ENCODE data around the gene TM7SF2. TPM values are rescaled to one million over a fixed set of nuclear protein-coding genes. Genes with fewer than 3 reads are reported as not detected.

Gene TM7SF2
- total RNA-seq = 12.8 and 28.2 TPM in 2 replicates

DNA sequence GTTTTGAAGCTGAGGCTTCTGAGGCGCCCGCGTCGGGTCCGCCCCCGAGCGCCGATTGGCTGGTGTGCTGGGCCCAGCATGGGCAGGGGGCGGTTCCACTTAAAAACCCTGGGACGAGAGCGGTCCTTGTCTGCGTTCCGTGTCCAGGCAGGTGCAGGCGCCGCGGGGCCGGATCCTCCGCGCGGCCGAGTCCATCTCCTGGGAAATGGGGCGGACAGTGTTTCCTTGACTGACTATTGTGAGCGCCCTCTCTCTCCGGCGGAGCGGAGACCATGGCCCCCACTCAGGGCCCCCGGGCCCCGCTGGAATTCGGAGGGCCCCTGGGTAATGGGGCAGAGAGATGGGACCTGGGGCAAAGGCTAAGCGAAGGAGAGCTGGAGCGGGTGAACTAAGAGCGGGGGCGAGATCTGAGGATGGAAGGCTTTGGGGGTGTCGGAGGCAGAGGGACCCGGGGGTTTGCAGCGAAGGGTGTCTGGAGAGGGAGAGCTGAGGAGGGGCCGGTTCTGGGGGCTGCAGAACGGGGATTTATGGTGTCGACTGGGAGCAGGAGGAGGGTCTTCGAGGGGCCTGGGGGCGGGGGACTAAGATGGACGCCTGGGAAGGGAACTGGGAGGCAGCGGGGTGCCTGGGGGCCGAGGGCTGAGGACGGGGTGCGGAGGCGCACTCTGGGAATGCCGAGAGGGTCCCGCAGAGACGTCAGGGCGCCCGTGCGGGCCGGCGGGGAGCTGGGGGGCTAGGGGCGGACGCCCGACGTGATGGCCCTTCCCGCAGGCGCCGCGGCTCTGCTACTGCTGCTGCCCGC lies at the start of gene TM7SF2:
Gene TM7SF2 (plus strand): TSS at position 129 of the 802 bp plus-strand sequence. CDS start 144 bp downstream, at position 273.
- no peak for DNase-seq (ENCODE audit: extremely low read depth, low read depth, low spot score)

DNA sequence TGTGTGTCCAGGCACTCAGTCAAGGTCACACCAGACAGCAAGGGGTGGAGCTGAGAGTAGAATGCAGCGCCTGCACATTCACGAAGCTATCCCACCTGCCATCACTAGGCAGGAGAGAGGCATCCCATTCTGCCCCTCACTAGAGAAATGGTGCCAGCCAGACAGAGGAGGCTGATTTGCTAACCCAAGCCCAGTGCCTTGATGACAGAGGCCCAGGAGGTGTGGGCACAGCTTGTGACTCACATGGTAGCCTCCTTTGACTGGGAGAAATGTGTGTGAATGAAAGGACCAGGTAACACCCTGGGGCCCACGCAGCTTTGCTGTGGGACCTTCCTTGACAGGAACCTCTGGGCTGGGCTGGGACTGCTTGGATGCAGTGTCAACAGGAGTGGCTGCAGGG lies 48.1 kb upstream of the TM7SF2 start:
- DNase-seq (ENCODE audit: extremely low read depth, low read depth, low spot score) = no peak

DNA sequence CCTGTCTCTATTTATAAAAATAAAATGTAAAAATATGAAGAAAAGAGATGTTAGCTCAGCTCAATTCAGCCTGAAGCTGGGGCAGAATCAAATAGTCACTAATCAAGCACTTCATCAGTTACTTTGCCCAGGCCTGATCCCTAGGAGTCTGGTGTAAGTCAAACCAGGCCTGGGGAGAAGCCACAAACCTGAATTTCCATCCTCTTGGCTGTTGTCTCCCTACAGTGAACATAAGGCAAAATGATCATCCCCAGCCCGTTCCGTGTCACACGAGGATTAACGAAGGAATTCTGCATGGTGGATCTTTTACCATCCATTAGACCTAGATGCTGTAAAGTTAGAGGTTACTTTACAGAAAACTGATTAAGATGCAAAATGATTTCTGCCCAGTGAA lies 46.8 kb upstream of the TM7SF2 start:
- no peak for DNase-seq (ENCODE audit: extremely low read depth, low read depth, low spot score)

DNA sequence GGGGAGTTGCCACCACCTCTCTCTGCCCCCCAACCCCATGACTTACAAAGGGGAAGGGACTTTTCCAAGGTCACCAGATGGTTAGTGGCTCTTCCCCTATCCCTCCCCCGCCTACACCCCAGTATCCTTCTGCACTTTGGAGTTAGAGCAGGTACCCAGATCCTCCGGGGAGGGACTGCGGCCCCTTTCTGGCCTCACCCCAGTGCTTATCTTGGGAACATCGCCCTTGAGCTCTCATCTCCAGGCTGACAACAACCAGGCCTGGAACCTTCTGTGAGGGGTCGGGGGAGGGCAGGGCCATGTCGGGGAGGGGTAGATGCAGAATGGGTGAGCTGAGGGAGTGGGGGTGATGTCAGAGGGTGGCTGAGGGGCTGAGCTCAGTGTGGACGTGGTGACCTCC lies 45.8 kb upstream of the TM7SF2 start:
- no peak for DNase-seq (ENCODE audit: extremely low read depth, low read depth, low spot score)

DNA sequence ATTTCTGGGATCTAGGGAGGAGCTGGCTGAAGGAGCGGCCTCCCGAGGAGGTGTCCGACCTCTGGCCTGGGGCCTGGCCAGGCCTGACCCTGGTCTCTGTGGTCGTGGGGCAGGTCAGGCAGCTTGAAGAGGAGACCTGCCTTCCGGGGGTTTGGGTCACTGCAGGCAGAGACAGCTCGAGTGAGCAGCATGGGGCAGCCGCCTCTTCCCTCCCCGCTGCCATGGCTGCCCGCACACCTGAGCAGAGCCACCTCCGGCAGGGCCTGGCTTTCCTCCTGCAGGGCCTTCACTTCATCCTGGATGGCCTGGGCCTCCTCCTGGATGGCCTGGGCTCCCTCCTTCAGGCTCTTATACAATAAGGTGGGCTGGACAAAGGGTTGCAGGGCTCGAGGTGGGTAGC lies 45.4 kb upstream of the TM7SF2 start:
- DNase-seq (ENCODE audit: extremely low read depth, low read depth, low spot score) = no peak

DNA sequence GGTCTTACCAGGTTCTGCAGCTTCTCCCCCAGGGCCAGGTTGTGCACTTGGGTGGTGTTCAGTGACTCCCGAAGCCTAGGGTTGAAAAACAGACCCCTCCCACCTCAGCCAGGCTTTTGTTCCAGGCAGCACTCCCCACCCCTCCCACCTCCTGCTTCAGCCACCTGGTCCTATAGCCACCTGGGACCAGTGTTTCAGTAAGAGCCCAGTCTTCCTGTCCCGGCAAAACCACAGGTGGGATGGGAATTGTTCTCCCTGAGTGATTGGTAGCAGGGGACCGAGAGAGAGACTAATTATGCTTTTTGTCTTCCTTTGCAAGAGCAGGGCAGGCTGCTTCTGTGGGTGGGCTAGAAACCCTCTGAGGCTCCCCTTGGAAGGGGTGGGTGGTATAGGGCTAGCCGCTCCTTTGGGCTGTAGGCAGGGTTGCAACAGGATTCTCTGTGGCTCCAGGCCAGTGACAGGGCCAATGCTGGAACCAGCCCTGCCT lies 44.8 kb upstream of the TM7SF2 start:
- DNase-seq (ENCODE audit: extremely low read depth, low read depth, low spot score) = no peak

DNA sequence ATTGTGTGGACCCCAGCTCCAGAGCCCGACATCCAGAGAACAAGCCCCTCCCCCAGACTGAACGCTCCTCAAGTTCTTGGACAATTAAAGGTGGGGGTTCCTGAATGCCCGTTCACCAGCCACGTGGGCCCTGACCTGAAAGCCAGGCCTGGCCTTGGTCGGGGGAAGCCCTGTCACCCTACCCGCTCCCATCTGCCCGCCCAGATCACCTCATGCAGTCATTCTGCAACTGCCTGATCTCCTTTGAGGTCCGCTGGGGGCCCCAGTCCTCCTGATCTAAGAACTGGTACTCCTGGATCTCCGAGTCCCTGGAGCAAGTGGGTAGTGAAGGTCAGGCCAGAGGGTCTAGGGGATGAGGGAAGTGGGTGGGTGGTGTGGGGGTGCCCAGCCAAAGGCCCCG lies 44.2 kb upstream of the TM7SF2 start:
- DNase-seq (ENCODE audit: extremely low read depth, low read depth, low spot score) = no peak

DNA sequence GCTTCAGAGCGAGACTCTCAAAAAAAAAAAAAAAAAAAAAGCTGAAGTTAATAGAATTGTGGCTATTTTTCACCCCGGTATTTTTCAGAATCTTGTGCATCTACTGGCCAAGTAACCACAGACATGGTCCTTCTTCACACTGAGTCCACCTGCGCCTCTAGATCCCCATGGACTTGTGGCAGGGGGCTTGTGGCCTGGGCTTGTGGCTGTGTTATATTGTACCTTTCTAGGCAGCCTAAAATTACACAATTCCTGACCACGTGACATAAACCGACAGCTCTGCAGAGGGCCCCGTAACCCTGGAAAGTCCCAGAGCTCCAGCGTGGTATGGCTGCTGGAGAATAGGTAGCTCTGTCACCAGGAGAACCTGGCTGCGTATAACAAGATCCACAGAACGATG lies 42.5 kb upstream of the TM7SF2 start:
- no peak for DNase-seq (ENCODE audit: extremely low read depth, low read depth, low spot score)

DNA sequence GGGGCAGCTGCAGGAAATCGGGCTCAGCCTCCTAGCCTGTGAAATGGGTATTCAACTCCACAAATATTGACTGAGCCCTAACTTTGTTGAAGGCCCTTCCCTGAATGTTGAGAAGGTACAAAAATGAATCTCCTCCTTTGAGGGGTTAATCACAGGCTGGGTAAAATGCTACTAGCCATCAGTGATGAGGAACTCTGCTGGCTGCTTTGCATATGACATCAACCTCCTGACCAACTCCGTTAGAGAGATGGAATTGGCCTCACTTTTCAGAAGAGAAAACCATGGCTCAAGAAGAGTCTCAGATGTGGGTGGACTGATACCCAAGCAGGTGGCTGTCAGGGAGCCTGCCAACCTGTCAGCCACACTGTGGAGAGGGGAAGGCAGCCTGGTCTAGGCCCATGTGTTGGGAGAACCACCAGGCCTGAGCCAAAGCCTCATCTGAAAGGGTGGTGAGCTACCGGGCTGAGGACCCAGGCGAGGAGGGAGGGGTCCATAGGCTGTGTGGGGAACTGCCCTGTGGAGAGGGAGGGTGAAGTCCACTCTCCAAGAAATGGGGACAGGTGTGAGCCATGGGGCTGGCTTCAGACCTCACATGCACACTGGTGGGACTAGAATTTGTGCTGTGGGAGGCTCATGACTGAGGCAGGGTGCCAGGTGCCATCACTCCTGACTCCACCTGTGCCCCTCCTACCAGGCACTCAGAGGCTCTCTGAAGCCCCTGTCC lies 39.6 kb upstream of the TM7SF2 start:
- DNase-seq (ENCODE audit: extremely low read depth, low read depth, low spot score) = no peak

DNA sequence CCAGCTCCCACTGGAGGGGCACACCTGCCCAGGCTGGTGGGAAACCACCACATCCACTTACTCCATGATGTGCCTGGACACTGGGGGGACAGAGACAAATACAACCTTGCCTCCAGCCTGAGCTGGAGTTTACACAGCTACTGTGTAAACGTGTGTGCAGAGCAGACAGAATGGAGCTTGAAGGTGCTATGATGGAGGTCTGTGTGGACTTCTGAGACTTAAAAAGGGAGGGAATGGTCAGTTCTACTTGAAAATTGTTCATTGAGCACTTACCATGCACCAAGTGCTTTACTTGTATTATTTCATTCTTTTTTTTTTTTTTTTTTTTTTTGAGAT lies 39.1 kb upstream of the TM7SF2 start:
- no peak for DNase-seq (ENCODE audit: extremely low read depth, low read depth, low spot score)

DNA sequence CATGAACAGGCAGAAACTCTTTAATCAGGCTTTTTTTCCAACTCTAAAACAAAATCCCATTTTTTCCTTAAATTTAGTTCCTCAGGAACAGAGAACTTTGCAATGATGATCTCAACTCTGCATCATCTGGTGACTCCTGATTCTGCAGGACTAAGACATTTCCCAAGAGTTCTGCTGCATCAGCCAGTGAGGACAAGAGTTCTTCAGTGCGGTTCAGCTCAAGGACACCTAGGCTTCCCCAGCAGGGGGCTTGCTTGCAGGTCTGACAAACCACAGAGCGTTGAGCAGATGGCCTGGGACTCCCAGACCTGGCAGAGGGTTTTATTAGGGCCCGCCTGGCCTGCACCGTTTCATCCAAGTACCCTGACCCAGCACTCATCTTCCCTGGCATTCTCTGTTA lies 34.2 kb upstream of the TM7SF2 start:
- DNase-seq (ENCODE audit: extremely low read depth, low read depth, low spot score) = no peak

DNA sequence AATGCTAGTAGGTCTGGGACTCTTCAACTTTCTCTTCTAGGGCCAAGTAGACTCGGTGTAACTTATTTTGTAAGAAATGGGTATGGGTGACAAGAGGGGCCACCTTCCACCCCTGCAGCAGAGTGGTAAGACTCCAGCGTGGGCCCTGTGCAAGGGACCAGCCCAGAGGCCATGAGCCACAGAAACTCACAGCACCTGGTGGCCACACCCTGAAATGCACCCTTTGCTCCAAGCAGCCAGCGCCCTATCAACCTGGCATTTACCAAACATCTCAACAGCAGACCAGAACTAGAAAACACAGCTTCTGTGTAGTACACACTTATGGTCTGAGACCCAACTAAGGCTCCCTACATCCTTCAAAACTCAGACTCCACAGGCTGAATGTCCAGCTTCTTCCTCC lies 33.5 kb upstream of the TM7SF2 start:
- DNase-seq (ENCODE audit: extremely low read depth, low read depth, low spot score) = no peak

DNA sequence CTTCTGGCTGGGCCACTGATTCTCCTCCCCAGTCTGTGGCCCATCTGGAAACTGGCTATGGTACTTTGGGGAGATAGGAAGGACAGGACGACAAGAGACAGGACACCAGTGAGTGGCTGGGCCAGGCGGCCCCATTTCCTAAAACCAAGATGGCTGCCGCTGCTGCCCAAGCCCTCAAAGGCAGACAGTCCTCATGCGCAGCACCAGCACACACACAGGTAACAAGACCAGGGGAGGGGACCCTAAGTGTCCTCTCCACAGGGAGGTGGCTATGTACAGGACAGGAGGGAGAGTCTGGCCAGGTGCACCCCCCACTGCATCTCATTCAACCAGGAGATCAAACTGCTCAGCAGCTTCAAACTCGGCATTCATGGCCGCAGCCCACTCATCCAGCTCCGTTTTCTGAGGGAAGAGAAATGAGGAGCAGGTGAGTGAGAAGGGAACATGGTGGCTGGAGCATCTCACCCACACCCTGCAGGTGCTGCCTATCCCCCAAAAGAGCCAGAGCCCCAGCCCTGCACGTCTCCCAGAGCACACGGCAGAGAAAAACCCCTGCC lies 32.8 kb upstream of the TM7SF2 start:
- no peak for DNase-seq (ENCODE audit: extremely low read depth, low read depth, low spot score)

DNA sequence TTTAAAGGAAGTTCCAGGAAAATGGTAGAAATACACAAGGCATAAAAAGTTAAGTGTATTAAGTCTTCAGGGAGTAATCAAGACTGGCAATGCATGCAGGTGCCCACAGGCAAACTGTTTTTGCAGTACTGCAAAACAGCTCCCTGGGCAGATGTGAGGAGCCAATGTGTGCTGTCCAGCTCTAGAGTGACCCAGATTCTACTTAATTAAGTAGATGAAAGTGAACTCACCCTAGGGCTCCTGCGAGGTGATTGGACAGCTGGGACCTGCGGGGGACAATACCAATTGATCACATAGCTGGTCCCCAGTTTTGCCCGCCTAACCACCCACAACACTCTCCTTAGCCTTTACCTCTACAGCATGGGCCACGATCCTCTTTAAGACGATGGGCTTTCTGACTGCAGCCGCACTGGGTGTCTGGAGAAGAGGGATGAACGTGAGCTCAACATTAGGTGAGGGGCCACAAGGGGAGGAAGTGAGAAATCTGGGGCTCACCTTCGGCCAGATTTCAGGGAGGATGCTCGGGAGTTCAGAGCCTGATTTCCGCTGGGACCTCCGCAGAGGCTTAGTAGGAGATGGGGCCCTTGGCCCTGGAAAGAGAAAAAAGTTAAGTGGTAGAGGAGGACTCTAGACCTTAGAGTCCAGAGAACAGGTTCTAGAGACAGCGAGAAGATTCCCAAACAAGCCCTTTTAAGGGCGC lies 28.4 kb upstream of the TM7SF2 start:
- DNase-seq (ENCODE audit: extremely low read depth, low read depth, low spot score) = no peak

DNA sequence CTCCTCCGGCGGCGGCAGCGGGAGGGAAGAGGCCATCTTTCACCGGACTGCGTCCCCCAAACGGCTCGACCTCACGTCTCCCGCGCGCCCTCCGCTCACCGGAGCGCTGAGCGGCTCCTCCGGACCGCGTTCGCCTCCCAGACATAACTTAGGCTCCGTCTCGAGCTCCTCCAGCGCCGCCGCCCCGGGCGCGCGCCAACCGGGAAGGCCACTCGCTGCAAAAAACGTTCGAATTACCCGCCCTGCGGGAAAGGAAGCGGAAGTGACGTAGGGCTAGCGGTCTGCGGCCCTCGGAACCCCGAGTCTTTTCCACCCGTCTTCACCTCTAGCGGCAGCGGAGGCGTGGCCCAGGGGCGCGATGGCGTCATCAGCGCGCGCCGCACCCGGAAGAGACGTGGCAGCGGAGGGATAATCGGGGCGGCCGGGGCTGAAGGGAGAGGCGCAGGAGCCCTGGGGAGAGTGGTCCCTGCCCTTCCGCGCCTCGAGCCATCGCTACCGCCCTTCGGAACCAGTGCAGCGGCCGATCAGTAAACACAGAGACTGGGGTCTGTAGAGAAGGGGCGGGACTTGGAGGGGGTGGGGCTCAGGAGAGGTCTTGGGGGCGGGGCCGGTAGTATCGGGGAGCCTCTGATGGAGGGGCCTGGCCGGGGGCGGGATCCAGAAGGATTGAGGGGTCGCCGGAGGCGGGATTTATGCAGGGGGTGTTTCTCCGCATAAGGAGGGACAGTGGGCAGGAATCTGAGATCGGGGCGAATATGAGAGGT lies 27.7 kb upstream of the TM7SF2 start, which contains the start of the genes CDCA5 and ZFPL1:
Gene CDCA5 (minus strand): TSS at position 207 of the 764 bp plus-strand sequence. CDS start 62 bp downstream, at position 145.
Gene ZFPL1 (plus strand): TSS at position 389 of the 764 bp plus-strand sequence. CDS start 477 bp downstream, outside the sequence.
- peak; percentile 39 for DNase-seq (ENCODE audit: extremely low read depth, low read depth, low spot score)

DNA sequence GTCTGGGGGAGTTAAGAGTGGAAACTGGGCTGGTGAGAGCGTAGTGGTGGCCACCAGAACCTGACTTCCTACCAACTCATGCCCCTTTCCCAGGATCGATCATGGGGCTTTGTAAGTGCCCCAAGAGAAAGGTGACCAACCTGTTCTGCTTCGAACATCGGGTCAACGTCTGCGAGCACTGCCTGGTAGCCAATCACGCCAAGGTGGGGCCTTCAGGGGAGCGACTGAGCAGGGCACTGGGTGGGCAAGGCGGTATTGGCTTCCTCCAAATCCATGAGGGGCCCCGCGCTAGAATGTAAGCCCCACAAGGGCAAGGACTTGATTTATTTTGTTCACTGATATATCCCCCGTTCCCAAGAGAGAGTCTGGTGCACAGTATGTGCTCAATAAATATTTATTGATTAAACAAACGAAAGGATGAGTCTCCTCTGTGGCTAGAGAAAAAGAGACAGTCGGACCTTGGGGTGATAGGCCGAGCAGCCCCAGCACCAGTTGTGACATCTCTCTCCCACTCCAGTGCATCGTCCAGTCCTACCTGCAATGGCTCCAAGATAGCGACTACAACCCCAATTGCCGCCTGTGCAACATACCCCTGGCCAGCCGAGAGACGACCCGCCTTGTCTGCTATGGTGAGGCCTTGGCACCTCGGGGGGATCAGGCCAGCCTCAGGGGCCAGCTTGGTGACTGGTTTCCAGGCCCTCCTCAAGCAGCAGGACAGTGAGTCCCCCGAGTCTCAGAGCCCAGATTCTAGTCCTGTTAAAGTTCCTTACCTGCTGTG lies 26.9 kb upstream of the TM7SF2 start:
- no peak for DNase-seq (ENCODE audit: extremely low read depth, low read depth, low spot score)

DNA sequence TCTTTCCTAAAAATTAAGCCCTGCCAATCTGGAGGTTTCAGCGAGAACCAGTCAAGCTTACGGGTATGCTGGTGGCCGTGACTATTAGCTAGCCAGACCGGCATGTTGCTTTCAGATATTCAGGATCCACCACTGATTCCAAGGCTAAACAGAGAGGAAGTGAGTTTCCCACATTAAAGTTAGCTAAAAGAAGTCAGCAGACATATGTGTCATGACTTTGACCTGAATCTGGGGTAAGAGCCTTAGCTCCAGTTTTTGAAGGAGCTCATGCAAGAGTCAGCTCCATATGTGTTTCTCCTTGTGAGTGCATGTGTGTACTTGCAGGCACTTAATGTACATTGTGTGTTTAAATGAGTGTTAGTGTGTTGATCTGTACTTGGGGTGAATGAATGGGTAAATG lies 26.2 kb upstream of the TM7SF2 start:
- no peak for DNase-seq (ENCODE audit: extremely low read depth, low read depth, low spot score)

DNA sequence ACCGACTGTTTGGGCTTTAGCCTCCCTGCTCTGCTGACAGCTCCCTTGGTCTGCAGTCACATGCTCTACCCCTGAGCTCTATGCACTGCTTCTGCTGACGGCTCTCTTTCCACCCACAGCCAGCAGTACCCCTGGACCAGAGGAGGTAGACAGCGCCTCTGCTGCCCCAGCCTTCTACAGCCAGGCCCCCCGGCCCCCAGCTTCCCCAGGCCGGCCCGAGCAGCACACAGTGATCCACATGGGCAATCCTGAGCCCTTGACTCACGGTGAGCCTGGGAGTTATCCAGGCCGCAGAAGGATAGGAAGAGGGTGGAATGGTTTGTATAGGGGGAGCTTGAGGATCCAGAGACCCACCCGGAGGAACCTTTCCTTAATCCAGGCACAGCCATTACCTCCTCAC lies 24.9 kb upstream of the TM7SF2 start:
- no peak for DNase-seq (ENCODE audit: extremely low read depth, low read depth, low spot score)

DNA sequence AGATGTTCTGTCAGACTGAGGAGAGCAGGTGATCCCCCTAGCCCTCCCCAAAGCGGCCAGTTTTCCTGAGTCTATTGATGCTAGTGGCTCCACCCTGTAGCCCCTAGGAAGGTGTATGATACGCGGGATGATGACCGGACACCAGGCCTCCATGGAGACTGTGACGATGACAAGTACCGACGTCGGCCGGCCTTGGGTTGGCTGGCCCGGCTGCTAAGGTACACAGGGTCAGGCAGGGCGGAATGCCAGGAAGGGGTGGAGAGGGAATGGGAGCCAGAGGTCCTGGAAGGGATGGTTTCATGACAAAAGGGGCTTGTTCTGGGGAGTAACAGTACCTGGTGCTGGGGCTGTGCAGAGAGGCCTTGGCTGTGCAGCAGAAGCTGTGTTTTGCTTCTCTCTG lies 24.5 kb upstream of the TM7SF2 start:
- no peak for DNase-seq (ENCODE audit: extremely low read depth, low read depth, low spot score)

DNA sequence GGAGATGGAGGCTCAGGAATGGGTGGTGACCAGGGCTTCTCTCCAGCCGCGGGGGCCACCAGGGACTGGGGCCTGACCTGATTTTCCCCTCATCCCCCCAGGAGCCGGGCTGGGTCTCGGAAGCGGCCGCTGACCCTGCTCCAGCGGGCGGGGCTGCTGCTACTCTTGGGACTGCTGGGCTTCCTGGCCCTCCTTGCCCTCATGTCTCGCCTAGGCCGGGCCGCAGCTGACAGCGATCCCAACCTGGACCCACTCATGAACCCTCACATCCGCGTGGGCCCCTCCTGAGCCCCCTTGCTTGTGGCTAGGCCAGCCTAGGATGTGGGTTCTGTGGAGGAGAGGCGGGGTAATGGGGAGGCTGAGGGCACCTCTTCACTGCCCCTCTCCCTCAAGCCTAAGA lies 23.8 kb upstream of the TM7SF2 start:
- DNase-seq (ENCODE audit: extremely low read depth, low read depth, low spot score) = no peak
